GM12873 (cell line): ENCODE results near the gene FN3KRP.

Experiments
- CTCF ChIP-seq: IDR thresholded peaks from 2 replicates; pipeline ENCODE4 v1.5.1; 2012; ENCODE audit warnings: low read depth, mild to moderate bottlenecking, moderate library complexity, low read length, control low read depth; ENCODE audit not compliant: insufficient read depth; ENCODE audit errors: missing control alignments

The FN3KRP gene

GRCh38 chr17:82756166-82756565, 39.7 kb downstream of the FN3KRP start:
- no peak for TF ChIP-seq CTCF

GRCh38 chr17:82765371-82765770, 48.9 kb downstream of the FN3KRP start:
- TF ChIP-seq CTCF = no peak

DNA sequence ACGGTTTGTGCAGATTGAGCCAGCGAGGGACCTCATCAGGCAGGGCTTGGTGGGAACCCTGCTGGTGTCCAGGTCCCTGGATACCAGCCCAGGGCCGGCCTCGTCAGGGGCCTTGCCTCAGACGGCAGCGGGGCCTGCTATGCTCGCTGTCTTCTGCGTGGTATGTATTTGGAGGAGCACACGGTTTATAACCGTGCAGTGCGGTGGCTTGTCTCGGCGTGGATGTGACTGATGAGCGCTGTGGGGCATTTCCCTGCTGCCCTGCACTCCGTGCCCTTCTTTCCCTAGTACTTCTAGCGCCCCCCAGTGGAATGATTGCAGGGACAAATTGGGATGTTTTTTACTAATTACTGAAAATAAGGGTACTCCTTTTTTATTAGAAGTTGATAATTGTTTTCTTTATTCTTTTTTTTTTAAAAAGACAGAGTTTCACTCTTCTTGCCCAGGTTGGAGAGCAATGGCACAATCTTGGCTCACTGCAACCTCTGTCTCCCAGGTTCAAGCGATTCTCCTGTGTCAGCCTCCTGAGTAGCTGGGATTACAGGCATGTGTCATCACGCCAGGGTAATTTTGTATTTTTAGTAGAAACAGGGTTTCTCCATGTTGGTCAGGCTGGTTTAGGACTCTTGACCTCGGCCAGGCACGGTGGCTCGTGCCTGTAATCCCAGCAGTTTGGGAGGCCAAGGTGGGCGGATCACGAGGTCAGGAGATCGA, 50.7 kb downstream of the FN3KRP start:
- TF ChIP-seq CTCF = peak; percentile 57

DNA sequence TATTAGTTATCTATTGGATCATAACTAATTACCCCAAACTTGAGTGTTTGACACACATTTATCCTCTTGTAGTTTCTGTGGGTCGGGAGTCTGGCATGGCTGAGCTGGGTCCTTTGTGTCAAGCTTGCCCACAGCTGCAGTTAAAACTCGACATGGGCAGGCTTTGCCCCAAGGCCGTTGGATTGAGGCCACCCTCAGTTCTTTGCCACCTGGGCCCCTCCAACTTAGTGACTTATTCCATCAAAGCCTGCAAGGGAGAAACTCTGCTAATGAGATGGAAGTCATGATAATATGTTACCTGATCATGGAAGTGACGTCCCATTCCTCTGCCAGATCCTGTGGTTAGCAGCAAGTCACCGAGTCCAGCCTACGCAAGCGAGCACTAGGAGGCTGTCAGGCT, 52.5 kb downstream of the FN3KRP start:
- no peak for TF ChIP-seq CTCF

DNA sequence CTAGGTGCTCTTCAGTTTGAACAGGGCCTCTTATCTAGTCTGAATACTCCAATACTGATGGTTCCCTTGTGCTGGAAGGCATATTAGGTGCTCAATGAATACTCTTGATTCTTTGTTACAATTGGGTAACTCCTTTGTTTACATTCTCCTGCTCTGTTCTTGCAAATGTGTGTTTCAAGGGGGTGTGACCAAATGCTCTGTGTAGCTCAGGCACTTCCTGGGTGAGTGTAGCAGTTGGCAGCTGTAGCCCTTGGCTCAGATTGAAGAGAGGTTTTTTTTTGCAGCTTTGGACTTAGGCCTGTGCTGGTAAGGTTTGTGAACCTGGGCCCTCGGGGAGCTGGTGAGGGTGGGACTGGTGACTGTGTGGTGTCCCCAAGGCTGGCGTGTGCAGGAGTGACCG, 55.5 kb downstream of the FN3KRP start:
- TF ChIP-seq CTCF = no peak

DNA sequence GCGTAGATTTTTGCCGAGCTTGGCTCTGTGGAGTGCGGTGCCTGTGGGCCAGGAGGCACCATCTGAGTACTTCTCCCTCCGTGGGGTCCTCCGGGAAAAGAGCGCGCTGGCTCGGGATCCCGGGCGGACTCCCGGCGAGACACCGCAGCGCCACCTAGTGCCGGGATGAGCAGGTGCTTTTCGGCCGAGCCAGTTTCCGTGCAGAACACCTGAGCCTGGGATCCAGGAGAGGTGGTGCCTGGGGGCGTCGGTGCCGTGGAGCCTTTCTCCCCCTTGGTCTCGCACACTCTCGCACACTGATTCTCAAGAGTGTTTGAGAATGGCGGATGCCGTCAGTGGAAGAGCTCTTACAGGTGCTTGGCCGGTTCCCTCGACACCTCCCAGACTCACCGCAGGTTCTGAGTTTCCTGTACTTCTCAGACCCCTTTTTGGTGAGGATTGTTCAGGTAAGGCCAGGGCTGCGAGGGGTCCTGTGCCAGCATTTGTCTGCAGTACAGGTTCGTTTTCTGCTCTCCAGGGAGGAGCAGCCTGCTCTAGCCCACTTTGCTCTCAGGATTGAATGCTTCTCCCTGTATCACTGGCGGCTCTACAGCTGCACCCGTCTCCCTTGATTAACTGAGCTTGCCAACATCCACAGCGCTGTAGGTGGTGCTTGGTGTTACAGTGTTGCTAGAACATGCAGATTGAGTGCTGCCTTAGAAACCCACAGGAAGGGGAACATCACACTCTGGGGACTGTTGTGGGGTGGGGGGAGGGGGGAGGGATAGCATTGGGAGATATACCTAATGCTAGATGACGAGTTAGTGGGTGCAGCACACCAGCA, 58.7 kb downstream of the FN3KRP start:
- peak; percentile 82 for TF ChIP-seq CTCF

GRCh38 chr17:82776454-82776853, 59.9 kb downstream of the FN3KRP start:
- TF ChIP-seq CTCF = no peak
